GM12878 (cell line): ENCODE data around the gene GRM7. TPM values are rescaled to one million over a fixed set of nuclear protein-coding genes. Genes with fewer than 3 reads are reported as not detected.

Experiments
- ATAC-seq: fragments of 200-7000 bp; cut with Tn5 transposase; 3 replicates; pipeline ENCODE4 v1.9.1; 2020; ENCODE audit warnings: mild to moderate bottlenecking, moderate library complexity
- BruUV-seq: library from RNA; stranded (reverse); fragments of 400-500 nt; replicated peaks from 2 replicates; lab custom pipeline; 2021; lab: Mats Ljungman, UMichigan
- CTCF ChIA-PET: fragments of 300-600 bp; sonication (Branson Sonifier 250); formaldehyde crosslinking; extraction: SDS; loops from one replicate; lab custom pipeline; 2021; ENCODE audit warnings: inconsistent platforms; lab: Yijun Ruan, JAX
- POLR2A ChIA-PET: fragments of 350-600 bp; formaldehyde crosslinking; extraction: SDS; loops from one replicate; lab custom pipeline; 2021; ENCODE audit warnings: inconsistent platforms; lab: Charles Lee
- RAD21 ChIA-PET: fragments of 300-600 bp; sonication (Branson Sonifier 250); formaldehyde crosslinking; loops from one replicate; lab custom pipeline; 2023; ENCODE audit warnings: antibody characterized with exemption; ENCODE audit not compliant: unreplicated experiment; lab: Charles Lee
- SMC1A ChIA-PET: fragments of 300-600 bp; sonication (Branson Sonifier 250); formaldehyde crosslinking; loops from one replicate; lab custom pipeline; 2023; ENCODE audit not compliant: unreplicated experiment, uncharacterized antibody; lab: Charles Lee
- DNase-seq: peaks from one replicate; pipeline ENCODE4 v3.0.0-alpha.2; 2011; ENCODE audit warnings: low read depth, low spot score
- FAIRE-seq: peaks from 3 replicates; lab custom pipeline; 2011; peaks lifted over from hg19 to GRCh38; lab: Jason Lieb, UNC
- H2AFZ ChIP-seq: 2 replicates; pipeline ENCODE4 v1.6.0; 2011; ENCODE audit warnings: low read depth, low read length, control low read depth; ENCODE audit not compliant: control insufficient read depth
- H3K27ac ChIP-seq: 2 replicates; pipeline ENCODE4 v1.5.1; 2011; ENCODE audit warnings: control low read depth; ENCODE audit not compliant: control insufficient read depth, insufficient read depth
- H3K27me3 ChIP-seq, 2 experiments: replicated peaks in 1 of 2; 2 replicates each; pipeline versions ENCODE4 v1.6.0 to v1.6.1; 2011; ENCODE audit warnings: low read length in 1 of 2; ENCODE audit not compliant: control insufficient read depth in 2 of 2, insufficient read depth in 2 of 2
- H3K36me3 ChIP-seq, 2 experiments: 2 replicates each; pipeline ENCODE4 v1.5.1; 2011; ENCODE audit warnings: low read length in 1 of 2; ENCODE audit not compliant: control insufficient read depth in 2 of 2, insufficient read depth in 2 of 2
- H3K4me1 ChIP-seq: 2 replicates; pipeline ENCODE4 v1.6.1; 2011; ENCODE audit warnings: mild to moderate bottlenecking, low read length, moderate library complexity, mixed read lengths; ENCODE audit not compliant: control insufficient read depth, insufficient read depth
- H3K4me2 ChIP-seq: 2 replicates; pipeline ENCODE4 v1.6.0; 2011; ENCODE audit warnings: control low read depth; ENCODE audit not compliant: control insufficient read depth, insufficient read depth
- H3K4me3 ChIP-seq: fragments of 200-600 bp; sonication (generic); 2 replicates; pipeline ENCODE4 v1.5.1; 2016
- H3K79me2 ChIP-seq: 2 replicates; pipeline ENCODE4 v1.6.0; 2011; ENCODE audit warnings: low read length; ENCODE audit not compliant: control insufficient read depth, insufficient read depth
- H3K9ac ChIP-seq: 2 replicates; pipeline ENCODE4 v1.8.0; 2011; ENCODE audit warnings: low read length, control low read depth, mixed read lengths; ENCODE audit not compliant: control insufficient read depth, insufficient read depth
- H3K9me3 ChIP-seq: replicated peaks from 3 replicates; pipeline ENCODE4 v1.5.1; 2011; ENCODE audit warnings: mild to moderate bottlenecking, low read length; ENCODE audit not compliant: control insufficient read depth, insufficient read depth
- H4K20me1 ChIP-seq: 2 replicates; pipeline ENCODE4 v1.6.0; 2011; ENCODE audit not compliant: control insufficient read depth, insufficient read depth
- ATF7 ChIP-seq: fragments of 450-650 bp; IDR thresholded peaks from 2 replicates; pipeline ENCODE4 v1.6.1; 2016; ENCODE audit warnings: low read depth, mild to moderate bottlenecking
- ETV6 ChIP-seq, 2 experiments: fragments of 450-650 bp in 1 of 2; IDR thresholded peaks in 1 of 2; conservative IDR thresholded peaks in 1 of 2; 2 replicates each; pipeline ENCODE4 v1.6.1; 2014; ENCODE audit warnings: antibody characterized with exemption in 1 of 2, borderline replicate concordance in 1 of 2, low read depth in 1 of 2, mild to moderate bottlenecking in 1 of 2, moderate library complexity in 1 of 2
- MEF2A ChIP-seq: IDR thresholded peaks from 2 replicates; pipeline ENCODE4 v1.6.1; 2011; ENCODE audit warnings: low read depth, mild to moderate bottlenecking, low read length, moderate library complexity; ENCODE audit not compliant: insufficient read depth
- MYC ChIP-seq: IDR thresholded peaks from 2 replicates; pipeline ENCODE4 v1.6.1; 2011; ENCODE audit warnings: mild to moderate bottlenecking, low read length, moderate library complexity, inconsistent platforms; ENCODE audit not compliant: insufficient read depth, insufficient replicate concordance, insufficient read length, severe bottlenecking
- NRF1 ChIP-seq: conservative IDR thresholded peaks from 2 replicates; pipeline ENCODE4 v1.6.1; 2011; ENCODE audit warnings: mild to moderate bottlenecking, low read depth, low read length, improper control_type of control experiment
- POLR2AphosphoS2 ChIP-seq: IDR thresholded peaks from 2 replicates; pipeline ENCODE4 v1.6.1; 2011; ENCODE audit warnings: low read depth, mild to moderate bottlenecking, low read length, improper control_type of control experiment, moderate library complexity
- SRF ChIP-seq, 2 experiments: IDR thresholded peaks; 2 replicates each; pipeline ENCODE4 v1.6.1; 2011; ENCODE audit warnings: low read depth in 2 of 2, low read length in 2 of 2, mild to moderate bottlenecking in 1 of 2, moderate library complexity in 1 of 2
- STAT1 ChIP-seq: fragments of 450-650 bp; conservative IDR thresholded peaks from 2 replicates; pipeline ENCODE4 v1.6.1; 2014; ENCODE audit warnings: antibody characterized with exemption, mild to moderate bottlenecking
- ZNF24 ChIP-seq: fragments of 450-650 bp; IDR thresholded peaks from 2 replicates; pipeline ENCODE4 v1.6.1; 2017; ENCODE audit warnings: antibody characterized with exemption, mild to moderate bottlenecking
- in situ Hi-C: fragments of 300-500 bp; cut with MboI; formaldehyde crosslinking; loops from 9 replicates; pipeline ENCODE4 v1.14.3; 2018; ENCODE audit warnings: mixed read lengths
- intact Hi-C: fragments of 100-400 bp; cut with micrococcal nuclease; formaldehyde crosslinking; loops from one replicate; pipeline ENCODE4 v1.14.2; 2022; ENCODE audit not compliant: unreplicated experiment
- polyA plus RNA-seq, 11 experiments: library from polyadenylated mRNA; depleted of rRNA in 4 of 11; unstranded in 6 of 11; stranded (reverse) in 5 of 11; fragments of >200 nt; fragmentation: Nextera tagmentation in 4 of 11; fragmentation: Illumina TruSeq in 1 of 11; extraction: Ambion mirVana in 4 of 11; extraction: Trizol in 1 of 11; gene quantifications; 1 replicate in 1 of 11; 2 replicates in 10 of 11; pipeline versions ENCODE4 v1.2.1 to v1.2.3, GENCODE V29; 2011 to 2016; ENCODE audit warnings: inconsistent platforms in 2 of 11, missing spikeins in 2 of 11, low read depth in 1 of 11
- total RNA-seq, 4 experiments: library from RNA; depleted of rRNA in 3 of 4; stranded (reverse); fragments of >200 nt in 3 of 4; fragmentation: Illumina TruSeq in 1 of 4; extraction: Trizol in 1 of 4; gene quantifications; 2 replicates each; pipeline versions ENCODE4 v1.2.1 to v1.2.3, GENCODE V29; 2013 to 2021
- TF ChIP-seq, protein P1 (sequence below): IDR thresholded peaks from 2 replicates; pipeline ENCODE4 v1.6.1; 2012; ENCODE audit warnings: mild to moderate bottlenecking, low read depth, low read length
- TF ChIP-seq, protein P2 (sequence below): fragments of 150-350 bp; IDR thresholded peaks from 2 replicates; pipeline ENCODE4 v1.6.1; 2014; ENCODE audit warnings: mild to moderate bottlenecking, low read depth, low read length
- TF ChIP-seq, protein P3 (sequence below): fragments of 450-650 bp; IDR thresholded peaks from 2 replicates; pipeline ENCODE4 v1.6.1; 2018; ENCODE audit warnings: borderline replicate concordance, mild to moderate bottlenecking; ENCODE audit not compliant: partially characterized antibody
- TF ChIP-seq, protein P4 (sequence below): fragments of 450-650 bp; IDR thresholded peaks from 2 replicates; pipeline ENCODE4 v1.6.1; 2017; ENCODE audit warnings: mild to moderate bottlenecking, moderate library complexity

Gene GRM7
- total and polyA plus RNA-seq, 10 of the 15 experiments (the other 5 are each of a cell fraction or from before 2014, with no cell fraction given), result not detected

DNA sequence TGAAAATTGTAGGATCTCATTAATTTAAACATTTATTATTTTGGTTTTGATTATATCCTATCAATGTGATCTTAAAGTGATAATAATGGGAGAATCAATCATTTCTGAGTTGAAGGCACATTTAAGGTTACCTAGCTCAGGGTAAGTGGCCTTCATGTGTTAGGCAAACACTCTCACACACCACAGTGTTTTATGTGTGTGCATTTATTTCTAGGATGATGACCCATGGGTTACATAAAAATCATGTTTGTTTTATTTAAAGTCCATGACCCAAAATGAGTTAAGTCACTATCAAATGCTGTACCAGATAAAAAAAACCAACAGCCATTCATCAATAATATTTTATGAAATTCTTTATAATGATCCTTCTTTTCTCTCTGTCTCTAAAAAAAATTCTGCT is 520.8 kb downstream of the GRM7 start:
- CTCF ChIA-PET, result no interaction called here
- BruUV-seq, result no TSS peak
- no peaks in the 10 kb centered on the region for H3K27me3 ChIP-seq
- intact Hi-C loops (no loop called here), in situ Hi-C loops (no loop called here)
- no peak overlapping the region for H3K4me3 ChIP-seq
- ATAC-seq, result no peak
- no peak overlapping the region for H3K27ac ChIP-seq
- SMC1A ChIA-PET, result no interaction called here
- H4K20me1 ChIP-seq, result no peaks in the 10 kb centered on the region
- FAIRE-seq, result no peak
- no peaks in the 10 kb centered on the region for H3K79me2 ChIP-seq
- H3K9ac ChIP-seq, result no peak overlapping the region
- H3K4me2 ChIP-seq, result no peak overlapping the region
- no peaks in the 10 kb centered on the region for H3K36me3 ChIP-seq
- no peak overlapping the region for H2AFZ ChIP-seq
- no peaks in the 10 kb centered on the region for H3K4me1 ChIP-seq
- POLR2A ChIA-PET, result no interaction called here
- RAD21 ChIA-PET, result no interaction called here
- H3K9me3 ChIP-seq, result no peaks in the 10 kb centered on the region
- DNase-seq, result no peak
- TF ChIP-seq ATF7 (no peak), MEF2A (no peak), SRF (IDR thresholded peaks at IDR 0.05; ENCODE audit: low read depth in 2 of 2, low read length in 2 of 2) (no peak), ETV6 (conservative IDR thresholded peaks at IDR 0.05 in 1 of 2, IDR thresholded peaks at IDR 0.05 in 1 of 2; ENCODE audit: borderline replicate concordance in 1 of 2, low read depth in 1 of 2) (no peak), STAT1 (no peak), MYC (no peak), ZNF24 (no peak), NRF1 (no peak), POLR2AphosphoS2 (no peak)
- TF ChIP-seq, protein P1, sequence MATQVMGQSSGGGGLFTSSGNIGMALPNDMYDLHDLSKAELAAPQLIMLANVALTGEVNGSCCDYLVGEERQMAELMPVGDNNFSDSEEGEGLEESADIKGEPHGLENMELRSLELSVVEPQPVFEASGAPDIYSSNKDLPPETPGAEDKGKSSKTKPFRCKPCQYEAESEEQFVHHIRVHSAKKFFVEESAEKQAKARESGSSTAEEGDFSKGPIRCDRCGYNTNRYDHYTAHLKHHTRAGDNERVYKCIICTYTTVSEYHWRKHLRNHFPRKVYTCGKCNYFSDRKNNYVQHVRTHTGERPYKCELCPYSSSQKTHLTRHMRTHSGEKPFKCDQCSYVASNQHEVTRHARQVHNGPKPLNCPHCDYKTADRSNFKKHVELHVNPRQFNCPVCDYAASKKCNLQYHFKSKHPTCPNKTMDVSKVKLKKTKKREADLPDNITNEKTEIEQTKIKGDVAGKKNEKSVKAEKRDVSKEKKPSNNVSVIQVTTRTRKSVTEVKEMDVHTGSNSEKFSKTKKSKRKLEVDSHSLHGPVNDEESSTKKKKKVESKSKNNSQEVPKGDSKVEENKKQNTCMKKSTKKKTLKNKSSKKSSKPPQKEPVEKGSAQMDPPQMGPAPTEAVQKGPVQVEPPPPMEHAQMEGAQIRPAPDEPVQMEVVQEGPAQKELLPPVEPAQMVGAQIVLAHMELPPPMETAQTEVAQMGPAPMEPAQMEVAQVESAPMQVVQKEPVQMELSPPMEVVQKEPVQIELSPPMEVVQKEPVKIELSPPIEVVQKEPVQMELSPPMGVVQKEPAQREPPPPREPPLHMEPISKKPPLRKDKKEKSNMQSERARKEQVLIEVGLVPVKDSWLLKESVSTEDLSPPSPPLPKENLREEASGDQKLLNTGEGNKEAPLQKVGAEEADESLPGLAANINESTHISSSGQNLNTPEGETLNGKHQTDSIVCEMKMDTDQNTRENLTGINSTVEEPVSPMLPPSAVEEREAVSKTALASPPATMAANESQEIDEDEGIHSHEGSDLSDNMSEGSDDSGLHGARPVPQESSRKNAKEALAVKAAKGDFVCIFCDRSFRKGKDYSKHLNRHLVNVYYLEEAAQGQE, result no peak
- TF ChIP-seq, protein P2, sequence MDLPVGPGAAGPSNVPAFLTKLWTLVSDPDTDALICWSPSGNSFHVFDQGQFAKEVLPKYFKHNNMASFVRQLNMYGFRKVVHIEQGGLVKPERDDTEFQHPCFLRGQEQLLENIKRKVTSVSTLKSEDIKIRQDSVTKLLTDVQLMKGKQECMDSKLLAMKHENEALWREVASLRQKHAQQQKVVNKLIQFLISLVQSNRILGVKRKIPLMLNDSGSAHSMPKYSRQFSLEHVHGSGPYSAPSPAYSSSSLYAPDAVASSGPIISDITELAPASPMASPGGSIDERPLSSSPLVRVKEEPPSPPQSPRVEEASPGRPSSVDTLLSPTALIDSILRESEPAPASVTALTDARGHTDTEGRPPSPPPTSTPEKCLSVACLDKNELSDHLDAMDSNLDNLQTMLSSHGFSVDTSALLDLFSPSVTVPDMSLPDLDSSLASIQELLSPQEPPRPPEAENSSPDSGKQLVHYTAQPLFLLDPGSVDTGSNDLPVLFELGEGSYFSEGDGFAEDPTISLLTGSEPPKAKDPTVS, result no peak
- TF ChIP-seq, protein P3, sequence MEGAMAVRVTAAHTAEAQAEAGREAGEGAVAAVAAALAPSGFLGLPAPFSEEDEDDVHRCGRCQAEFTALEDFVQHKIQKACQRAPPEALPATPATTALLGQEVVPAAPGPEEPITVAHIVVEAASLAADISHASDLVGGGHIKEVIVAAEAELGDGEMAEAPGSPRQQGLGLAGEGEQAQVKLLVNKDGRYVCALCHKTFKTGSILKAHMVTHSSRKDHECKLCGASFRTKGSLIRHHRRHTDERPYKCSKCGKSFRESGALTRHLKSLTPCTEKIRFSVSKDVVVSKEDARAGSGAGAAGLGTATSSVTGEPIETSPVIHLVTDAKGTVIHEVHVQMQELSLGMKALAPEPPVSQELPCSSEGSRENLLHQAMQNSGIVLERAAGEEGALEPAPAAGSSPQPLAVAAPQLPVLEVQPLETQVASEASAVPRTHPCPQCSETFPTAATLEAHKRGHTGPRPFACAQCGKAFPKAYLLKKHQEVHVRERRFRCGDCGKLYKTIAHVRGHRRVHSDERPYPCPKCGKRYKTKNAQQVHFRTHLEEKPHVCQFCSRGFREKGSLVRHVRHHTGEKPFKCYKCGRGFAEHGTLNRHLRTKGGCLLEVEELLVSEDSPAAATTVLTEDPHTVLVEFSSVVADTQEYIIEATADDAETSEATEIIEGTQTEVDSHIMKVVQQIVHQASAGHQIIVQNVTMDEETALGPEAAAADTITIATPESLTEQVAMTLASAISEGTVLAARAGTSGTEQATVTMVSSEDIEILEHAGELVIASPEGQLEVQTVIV, result no peak
- TF ChIP-seq, protein P4, sequence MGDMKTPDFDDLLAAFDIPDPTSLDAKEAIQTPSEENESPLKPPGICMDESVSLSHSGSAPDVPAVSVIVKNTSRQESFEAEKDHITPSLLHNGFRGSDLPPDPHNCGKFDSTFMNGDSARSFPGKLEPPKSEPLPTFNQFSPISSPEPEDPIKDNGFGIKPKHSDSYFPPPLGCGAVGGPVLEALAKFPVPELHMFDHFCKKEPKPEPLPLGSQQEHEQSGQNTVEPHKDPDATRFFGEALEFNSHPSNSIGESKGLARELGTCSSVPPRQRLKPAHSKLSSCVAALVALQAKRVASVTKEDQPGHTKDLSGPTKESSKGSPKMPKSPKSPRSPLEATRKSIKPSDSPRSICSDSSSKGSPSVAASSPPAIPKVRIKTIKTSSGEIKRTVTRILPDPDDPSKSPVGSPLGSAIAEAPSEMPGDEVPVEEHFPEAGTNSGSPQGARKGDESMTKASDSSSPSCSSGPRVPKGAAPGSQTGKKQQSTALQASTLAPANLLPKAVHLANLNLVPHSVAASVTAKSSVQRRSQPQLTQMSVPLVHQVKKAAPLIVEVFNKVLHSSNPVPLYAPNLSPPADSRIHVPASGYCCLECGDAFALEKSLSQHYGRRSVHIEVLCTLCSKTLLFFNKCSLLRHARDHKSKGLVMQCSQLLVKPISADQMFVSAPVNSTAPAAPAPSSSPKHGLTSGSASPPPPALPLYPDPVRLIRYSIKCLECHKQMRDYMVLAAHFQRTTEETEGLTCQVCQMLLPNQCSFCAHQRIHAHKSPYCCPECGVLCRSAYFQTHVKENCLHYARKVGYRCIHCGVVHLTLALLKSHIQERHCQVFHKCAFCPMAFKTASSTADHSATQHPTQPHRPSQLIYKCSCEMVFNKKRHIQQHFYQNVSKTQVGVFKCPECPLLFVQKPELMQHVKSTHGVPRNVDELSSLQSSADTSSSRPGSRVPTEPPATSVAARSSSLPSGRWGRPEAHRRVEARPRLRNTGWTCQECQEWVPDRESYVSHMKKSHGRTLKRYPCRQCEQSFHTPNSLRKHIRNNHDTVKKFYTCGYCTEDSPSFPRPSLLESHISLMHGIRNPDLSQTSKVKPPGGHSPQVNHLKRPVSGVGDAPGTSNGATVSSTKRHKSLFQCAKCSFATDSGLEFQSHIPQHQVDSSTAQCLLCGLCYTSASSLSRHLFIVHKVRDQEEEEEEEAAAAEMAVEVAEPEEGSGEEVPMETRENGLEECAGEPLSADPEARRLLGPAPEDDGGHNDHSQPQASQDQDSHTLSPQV, result no peak
